ENCODE data around the gene SKIDA1.

The SKIDA1 gene

DNA sequence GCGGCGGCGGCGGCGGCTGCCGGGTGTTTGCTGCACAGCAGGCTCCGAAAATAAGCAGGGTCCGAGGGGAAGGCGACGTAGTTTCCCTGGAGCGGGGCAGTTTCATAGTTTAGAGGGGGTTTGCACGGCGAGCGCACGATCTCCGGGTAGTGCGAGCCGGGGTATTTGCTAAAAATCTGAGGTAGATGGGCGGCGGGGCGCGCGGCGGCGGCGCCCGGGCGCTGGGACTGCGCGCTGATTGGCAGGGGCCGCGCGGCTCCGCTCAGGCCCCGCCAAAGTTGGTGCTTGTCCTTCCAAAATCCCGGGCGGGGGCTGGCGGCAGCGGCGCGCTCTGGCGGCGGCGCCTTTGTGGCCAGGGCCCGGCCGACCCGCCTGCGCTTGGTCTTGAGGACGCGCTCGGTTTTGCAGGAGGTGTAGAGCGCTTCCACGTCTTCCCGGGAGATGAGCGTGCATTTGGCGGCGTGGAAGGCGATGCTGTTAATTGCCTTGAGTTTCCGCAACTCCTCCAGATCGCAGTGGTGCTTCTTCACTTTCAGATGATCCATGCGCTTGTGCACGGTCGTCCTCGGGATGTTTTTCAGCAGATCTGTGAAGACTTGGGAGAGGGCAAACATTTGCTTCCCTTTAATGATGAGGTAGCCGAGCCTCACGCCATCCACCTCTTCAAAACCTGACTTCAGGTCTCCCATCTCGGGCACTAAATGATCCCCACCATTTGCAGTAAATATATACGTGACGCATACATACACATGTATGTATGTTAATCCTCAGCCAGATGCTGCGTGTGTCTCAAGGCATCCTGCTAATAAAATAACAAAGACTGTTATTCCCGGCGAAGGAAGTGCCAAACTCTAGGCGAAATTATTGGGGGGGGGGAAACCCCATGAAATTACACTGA lies 8.1 kb downstream of the SKIDA1 start:
- DNase-seq (ENCODE audit: low read depth in 2 of 2): peak; percentile 28 to 30

DNA sequence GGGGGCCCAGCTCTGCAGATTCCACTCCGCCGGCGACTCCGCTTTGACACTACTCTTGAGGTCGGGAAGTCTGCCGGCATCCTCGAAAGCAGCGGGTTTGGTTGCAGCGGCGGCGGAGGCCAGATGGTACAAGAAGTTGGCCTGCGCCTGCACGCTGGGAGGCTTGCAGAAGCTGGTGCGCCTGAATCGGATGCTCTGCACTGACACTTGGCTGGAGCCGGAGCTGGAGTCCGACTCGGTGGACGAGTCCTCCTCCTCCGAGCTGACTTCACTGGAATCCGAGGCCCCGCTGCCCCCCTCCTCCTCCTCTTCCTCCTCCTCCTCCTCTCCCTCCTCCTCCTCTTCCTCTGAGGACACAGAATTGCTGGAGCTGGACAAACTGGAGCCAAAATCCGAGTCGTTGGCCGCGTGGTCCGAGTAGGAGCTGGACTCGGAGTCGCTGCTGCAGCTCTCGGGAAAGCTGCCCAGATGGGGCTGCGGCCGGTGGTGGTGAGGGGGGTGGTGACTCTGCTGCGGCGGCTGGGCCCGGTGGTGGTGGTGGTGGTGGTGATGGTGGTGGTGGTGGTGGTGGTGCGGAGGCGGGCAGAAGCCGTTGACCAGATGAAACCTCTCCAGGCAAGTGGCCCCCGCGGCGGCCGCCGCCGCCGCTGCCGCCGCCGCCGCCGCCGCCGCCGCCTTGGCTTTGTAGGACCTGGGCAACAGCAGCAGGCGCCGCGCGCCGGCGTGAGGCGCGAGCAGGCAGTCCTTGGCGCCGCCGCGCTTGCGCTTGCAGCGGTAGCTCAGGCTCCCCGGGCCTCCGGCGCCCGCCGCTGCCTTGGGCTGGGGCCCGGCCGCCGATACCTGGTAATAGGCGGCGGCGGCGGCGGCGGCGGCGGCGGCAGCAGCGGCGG lies 9.0 kb downstream of the SKIDA1 start:
- peak in 1 of 2 donors; percentile 37 for DNase-seq (ENCODE audit: low read depth in 2 of 2)

DNA sequence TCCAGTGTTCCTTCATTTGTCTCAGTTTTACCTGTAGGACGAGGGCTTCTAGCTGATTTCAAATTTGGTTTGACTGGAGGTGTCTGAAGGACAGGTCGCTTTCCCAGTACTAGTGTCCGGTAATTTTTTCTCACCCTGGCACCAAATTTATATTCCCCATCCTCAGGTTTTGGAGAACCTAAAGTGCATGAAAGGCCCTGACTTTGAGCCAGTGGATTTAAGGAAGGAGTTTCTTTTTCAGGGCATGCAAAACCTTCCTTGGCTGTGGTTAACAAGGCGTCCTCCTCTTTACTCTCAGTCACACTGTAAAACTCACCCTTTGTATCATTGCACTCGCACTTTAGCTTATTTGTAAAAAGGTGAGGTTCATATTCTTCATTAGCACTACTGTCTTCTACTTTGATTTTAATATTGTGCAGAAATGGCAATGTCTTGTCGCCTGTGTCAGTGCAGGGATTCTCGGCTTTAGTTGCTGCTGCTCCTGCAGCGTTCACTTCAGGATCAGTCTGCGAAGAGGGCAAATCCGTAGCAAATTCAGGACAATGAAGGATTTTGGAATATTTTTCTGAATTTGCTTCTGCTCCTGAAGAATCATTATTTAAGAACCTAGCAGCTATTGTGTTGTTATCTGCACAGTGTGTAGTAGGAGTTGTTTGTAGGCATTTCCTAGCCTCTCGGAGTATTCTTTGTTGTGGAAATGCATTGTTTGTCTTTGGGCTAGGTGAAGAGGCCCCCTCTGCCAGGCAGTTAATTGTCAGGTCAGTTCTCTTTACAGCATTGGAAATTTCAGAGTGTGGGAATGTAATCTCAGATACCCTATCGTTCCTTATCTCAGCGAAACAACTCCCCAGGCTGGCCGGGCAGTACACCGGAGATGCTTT lies 9.9 kb downstream of the SKIDA1 start:
- DNase-seq (ENCODE audit: low read depth in 2 of 2): no peak

DNA sequence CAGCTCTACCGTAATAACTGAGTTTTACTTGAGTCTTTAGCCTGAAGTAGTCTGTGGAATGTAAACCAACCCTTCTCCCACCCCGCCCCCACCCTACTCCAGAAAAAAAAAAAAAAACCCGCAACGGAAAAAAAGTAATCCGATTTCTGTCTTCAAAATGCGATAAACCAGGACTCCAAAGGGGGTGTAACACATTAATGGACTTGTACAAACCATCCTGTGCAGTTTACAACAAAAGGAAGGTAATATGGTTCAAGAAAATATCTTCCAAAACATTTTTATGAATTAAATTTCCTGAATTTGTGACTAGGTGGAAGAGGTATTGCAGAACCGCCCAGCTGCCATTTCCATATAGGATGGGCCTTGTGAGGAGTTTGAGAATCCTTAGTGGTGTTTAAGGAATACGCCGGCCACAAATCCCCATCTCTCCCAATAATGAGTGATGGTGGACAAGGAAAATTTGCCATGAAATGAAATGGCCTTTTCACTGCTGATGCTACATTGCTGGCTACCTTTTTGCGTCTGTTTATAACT lies 10.6 kb downstream of the SKIDA1 start:
- DNase-seq (ENCODE audit: low read depth in 2 of 2): no peak

DNA sequence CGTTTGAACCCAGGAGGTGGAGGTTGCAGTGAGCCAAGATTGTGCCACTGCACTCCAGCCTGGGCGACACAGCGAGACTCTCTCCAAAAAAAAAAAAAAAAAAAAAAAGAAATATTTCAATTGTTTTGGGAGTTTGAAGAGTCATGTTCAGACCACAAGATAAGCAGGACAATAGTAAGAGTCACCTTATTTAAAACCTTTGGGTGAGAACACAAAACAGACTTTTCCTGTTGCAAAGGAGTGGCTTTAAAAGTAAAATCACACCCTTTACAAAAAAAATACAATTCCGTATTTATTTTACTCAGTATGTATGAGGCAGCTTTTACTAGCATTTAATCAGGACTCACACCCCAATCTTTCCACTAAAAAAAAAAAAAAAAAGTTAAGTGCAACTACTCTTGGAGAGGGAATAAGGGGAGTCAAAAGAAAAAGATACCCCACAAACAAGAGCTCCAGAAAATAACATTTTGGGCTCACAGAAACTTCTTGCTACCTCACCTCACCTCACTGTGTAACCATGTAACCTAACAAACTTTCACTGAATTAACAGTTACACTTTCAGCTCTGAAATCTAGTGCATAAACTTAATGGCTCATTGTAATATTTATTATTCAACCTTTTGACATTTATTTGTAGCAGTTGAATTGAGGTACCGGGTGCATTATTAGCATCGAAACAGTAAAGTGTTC lies 11.2 kb downstream of the SKIDA1 start:
- DNase-seq (ENCODE audit: low read depth in 2 of 2): no peak

DNA sequence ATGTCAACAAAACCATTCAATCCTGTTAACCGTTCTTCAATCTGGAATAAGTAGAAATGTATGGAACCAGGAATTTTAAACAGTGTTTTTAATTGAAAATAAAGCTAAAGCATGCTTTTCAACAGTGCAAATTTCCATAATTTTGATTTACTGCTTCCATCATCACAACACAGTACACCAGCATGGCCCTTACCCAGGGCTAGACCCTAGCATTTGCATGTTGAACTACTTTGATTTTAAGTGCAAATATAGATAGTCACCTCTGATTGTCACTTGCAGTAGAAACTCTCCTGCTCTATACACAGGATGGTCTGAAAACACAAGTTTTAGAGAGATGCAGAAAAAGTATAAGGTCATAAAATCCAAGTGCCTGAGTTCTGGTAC lies 12.1 kb downstream of the SKIDA1 start:
- no peak for DNase-seq (ENCODE audit: low read depth in 2 of 2)

DNA sequence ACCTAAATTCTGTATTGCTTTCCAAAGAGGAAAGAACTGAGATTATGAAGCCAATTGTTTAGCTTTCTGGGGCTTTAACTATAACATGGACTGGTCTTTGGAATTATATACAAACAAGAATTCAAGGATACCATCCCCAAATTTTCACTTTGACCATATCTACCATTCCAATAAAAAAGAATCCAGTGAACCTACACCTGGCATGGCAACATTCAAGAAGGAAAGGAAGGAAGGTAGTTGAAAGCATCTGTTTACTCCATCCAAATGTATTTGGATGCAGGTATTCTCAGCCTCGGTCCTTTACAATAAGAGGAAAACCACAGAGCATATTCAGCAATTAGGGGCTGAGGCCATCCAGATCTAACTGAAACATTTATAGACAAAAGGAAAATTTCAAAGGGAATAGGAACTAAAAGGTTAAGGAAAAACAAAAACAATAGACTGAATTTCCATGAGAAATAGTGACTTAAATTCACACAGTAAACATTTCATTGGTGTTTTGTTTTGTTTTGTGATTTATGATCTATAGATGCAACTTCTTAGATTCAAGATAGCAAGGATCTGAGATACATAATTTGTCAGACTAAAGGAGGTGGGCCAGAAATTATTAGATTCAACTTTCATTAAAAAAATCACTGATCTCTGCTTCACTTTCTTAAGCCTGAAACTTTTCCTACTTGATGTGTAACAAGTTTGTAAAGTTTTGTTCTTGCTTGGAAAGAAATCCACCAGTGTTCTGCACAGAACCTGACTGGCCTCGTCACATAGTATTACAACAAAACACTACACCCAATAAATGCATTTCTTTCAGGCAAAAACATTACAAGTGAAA lies 12.7 kb downstream of the SKIDA1 start:
- DNase-seq (ENCODE audit: low read depth in 2 of 2): no peak

DNA sequence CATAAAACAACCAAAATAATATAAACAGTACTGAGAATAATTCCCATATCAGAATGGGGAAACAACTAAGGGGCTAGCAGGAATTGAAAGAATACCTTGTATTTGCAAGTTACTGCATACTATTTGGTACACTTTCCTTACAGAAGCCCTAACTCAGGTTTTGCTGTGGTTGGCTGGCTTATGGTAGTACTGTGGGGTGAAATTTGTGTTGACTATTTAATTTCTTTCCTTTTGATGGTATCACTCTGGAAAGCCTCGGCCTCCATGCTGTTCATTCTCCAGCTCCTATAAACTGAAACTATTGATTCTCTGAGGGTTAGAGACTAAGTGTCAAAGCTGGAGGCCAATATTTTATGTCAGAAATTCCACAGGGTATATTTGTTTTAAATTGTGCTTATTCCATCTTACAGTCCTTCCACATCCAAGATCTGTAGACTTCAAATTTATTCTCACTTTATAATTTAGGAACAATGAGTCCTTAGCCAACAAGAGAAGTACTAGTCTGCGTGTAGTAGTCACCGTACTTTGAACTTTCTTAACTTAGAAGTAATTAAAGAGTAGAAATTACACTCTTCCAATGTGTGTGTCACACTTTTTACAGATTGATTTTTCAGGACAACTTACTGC lies 13.4 kb downstream of the SKIDA1 start:
- DNase-seq (ENCODE audit: low read depth in 2 of 2): no peak

DNA sequence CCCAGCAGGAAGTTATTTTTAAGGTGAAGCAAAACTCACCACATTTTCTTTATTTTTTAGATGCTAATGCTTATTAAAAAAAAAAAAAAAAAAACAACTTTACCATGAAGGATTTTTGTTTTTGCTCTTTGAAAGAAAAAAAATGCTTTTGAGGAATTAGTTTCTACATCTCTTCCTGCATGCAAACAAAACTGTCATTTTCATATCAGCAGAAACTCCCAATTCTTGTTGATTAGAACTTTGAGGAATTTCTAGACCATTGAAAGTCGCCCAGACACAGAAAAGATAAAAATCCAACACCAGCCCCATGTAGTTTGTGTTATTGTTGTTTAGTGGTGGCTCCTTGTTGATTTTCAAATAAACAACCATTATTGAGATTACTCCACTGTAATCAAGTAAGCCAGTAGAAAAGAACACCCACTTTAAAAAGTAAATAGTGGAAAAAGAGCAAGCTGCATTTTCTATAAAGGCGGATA lies 14.3 kb downstream of the SKIDA1 start:
- no peak for DNase-seq (ENCODE audit: low read depth in 2 of 2)

DNA sequence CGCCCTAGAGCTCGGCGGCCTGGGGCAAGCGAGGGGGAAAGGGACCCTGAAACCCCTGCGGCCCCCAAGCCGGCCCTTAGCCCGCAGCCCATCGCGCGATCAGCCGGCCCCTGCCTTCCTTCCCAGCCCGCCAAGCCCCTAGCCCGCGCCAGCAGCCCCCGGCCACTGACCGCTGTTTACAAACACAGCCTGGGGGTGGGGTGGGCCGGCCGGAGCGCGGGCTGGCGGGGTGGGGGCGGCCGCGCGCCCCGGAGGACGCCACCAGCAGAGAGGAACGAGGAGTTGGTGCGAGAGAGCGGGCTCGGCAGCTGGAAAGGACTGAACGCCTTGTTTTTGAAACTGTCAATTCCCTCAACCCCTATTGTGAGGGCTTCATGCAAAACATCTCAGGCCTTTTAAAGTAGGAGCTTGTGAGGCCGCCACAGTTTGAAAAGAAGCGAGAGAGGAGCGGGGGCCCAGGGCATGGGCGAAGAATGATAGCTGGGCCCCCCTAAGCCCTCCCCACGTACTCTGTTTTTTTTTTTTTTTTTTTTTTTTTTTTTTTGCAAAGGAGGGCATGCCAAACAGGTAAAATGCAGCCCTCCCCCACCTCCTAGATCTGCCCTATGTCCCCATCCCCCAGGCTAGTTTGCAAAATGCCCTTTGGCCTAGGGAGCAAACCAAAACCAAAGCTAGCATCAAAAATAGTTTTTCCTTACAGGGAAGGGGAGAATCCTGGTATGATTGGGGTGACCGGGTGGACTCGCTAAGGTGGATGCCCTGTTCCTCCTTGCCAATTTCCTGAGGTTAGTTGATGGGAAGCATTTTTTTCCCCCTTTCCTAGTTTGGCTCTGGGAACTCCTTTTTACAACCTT lies 15.0 kb downstream of the SKIDA1 start:
- DNase-seq (ENCODE audit: low read depth in 2 of 2): no peak

DNA sequence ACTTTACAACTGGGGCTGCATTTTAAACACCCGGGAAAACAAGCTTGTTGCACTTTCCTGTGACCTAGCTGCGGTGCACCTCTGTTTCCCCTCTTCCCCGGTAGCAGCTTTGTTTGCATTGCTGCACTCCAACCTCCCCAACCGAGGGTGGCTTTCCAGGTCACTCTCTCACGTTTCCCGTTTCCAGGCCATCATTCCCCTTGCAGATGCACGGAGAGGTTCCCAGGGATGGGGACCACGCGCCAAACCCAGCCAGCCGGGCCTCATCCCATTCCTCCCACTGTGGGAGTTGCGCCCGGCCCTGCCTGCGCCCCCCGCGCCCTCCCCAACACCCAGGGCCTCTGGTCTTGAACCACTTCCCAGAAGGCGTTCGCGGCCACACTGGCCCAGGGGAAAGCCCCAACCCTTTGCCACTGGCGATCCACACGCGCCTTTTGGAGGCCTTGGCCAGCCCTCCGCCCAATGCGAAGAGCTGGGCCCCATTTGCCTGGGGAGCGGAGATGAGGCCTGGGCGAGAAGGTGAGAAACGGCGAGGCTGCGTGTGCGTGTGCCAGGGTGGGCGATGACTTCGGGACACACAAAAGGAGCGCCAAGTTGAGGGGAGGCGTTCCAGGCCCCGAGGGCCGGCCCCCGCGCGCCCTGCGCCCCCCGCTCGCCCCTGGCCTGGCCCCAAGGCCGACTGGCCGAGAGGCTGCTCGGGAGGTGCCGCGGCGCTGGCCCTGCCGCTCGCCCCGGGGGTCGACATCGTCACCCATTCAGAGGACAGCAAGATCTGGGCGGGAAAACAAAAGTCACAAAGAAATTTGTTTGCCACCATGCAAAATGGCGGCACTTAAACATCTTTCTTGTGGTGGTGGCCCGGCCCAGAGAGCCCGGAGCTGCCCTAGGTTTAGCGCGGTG lies 15.9 kb downstream of the SKIDA1 start:
- no peak for DNase-seq (ENCODE audit: low read depth in 2 of 2)

DNA sequence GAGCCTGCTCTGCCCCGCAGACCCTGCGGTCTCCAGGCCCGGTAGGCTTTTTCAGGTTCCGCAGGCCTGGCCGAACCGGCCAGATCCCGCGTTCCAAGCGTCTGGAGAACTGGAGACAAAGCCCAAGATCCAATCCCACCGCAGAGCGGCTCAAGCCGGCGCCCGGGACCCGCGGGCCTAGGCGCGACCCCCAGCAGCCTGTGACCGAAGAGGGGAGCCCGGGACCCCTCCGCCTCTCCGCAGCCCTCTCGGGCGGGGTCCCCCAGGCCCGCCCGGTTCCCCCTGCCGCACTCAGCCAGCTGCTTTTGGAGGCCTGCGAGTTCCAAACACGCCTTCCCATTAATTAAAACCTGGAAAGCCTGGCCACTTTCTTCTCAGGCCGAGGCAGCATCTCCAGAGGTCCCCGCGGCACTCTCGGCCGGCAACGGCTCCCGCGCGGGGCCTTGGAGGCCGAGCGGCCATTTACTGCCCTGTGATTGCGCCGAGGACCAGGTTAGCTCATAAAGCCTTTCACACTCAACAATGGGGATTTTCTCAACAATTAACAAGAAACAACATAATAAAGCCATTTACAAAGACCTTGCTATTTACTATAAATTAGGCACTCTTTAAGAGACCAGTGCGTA lies 16.7 kb downstream of the SKIDA1 start:
- no peak for DNase-seq (ENCODE audit: low read depth in 2 of 2)

DNA sequence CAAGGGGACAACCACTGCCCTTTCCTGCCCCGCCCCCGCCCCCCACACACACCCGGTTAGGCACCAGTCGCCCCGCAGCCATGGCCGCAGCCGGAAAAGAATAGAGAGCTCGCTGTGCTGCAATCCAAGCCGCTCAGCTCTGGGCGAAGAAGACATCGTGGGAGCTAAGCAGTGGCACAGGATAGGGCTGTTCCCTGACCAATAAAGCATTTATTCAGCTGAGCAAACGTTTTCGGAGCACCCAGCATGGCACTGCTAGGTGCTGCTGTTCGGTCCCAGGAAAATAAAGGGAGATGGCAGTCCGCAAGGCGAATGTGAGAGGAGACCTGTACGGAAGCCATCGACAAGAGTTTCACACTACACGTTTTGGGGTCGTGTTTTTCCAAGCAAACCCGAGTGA lies 18.3 kb downstream of the SKIDA1 start:
- no peak for DNase-seq (ENCODE audit: low read depth in 2 of 2)

DNA sequence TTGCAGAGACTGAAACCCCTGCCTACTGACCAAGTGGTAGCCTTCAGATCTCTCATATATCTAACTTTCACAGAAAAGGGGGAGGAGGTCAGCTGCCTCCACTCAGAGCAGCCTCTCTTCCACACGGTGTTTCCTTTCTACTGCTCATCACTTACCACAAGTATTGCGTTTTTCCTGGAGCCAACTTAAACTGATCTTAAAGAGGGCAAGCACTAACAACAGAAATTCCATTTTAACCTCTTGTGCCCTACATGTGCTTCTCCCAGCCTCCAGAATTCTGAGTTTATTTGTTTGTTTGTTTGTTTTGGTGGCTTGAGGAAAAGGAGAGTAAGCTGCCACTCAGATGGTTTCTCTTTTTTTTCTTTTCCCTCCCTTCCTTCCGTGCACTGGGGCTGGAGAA lies 19.1 kb downstream of the SKIDA1 start:
- no peak for DNase-seq (ENCODE audit: low read depth in 2 of 2)

DNA sequence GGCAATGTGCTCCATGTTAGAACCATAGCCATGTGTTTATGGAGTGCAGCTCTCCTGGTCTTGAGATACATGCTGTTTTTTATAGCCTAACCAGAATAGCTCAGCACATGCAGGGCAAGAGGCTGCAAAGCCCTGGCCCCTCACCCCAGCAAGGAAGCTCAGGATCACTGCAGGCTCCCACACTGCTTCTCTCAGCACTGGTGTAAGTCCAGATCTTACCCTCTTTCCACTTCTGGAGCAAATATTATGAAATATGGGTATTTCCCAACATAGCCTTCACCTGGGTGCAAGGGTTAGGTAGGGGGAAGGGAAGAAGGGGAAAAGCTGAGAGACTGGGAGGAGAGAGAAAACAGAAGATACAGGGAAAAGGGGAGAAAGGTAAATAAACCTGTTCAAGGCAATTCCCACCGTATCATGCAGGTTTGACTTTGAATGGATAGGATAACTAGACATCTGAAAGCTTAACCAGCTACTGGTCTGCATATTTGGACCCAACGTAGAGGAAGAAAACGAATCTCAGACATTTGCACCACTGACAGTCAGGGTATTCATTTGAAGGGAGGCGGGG lies 19.7 kb downstream of the SKIDA1 start:
- no peak for DNase-seq (ENCODE audit: low read depth in 2 of 2)

DNA sequence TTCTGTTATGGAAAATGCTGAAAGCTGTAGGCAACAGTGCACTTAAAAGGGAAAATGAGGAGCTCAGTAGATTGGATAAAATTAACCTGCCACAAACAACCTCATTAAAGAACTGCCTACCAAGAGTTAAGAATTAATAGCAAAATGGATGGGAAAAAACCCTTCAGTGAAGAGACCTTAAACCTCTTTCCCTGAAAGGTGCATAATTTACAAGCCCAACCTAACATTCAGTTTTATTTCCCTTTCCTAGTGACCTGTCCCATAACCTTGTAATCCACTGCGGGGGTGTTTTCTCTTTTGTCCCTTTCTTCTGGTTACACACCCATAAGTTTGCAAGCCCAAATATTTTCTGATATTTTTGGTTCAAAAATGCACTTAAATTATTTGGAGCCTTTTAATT lies 21.9 kb downstream of the SKIDA1 start:
- DNase-seq (ENCODE audit: low read depth in 2 of 2): no peak

DNA sequence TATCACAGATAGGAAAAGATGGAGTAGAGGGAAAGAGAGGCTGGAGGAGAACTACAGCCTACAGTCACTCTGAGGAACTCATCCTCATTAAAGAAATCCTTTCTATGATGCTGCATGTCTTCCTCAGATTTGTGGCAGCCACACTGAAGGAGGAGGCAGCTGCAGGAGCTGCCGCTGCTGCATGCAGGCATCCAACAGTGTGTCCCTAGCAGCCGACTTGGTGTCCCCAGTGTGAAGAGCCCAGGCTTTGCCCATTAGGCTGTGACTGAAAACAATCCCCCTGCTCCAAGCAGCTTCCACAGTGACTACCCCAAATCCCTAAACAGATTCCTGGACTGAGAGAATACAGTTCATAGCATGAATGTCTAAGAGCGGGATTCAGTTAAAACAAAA lies 23.1 kb downstream of the SKIDA1 start:
- no peak for DNase-seq (ENCODE audit: low read depth in 2 of 2)
